22Rv1 (cell line): ENCODE measurements around the gene ALG1.
"Not testable (repeated sequence)": the region's sequence is repeated elsewhere in the genome, so short reads cannot be mapped to it uniquely, and the experiment has no call there.

ENCODE experiments used
- ZFX ChIP-seq: fragments of 450-650 bp; IDR thresholded peaks from 2 replicates; pipeline ENCODE4 v1.6.1; 2017; ENCODE audit warnings: antibody characterized with exemption, borderline replicate concordance
- TF ChIP-seq, protein P1 (sequence below): fragments of 450-650 bp; IDR thresholded peaks from 2 replicates; pipeline ENCODE4 v1.5.1; 2017; ENCODE audit warnings: mild to moderate bottlenecking

DNA sequence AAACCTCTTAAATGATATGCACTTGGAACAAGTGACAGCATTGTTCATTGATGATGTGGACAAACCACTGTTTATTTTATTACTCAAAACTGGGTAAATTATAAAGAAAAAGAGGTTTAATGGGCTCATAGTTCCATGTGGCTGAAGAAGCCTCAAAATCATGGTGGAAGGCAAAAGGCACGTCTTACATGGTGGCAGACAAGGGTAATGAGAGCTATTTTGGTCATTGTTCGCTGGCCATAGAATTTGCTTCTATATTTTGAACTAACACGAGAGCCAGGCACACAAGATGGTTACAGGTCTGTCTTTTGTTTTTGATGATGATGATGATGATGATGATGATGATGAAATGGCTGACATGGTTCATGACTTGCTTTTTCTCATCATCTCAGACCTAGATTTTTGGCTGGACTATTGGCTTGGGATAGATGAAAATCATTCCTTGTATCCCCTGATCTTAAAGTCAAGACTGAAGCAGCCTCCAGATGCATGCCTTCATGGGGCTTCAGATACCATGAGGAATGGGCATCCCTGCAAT lies 59.9 kb downstream of the ALG1 start:
- TF ChIP-seq, protein P1, sequence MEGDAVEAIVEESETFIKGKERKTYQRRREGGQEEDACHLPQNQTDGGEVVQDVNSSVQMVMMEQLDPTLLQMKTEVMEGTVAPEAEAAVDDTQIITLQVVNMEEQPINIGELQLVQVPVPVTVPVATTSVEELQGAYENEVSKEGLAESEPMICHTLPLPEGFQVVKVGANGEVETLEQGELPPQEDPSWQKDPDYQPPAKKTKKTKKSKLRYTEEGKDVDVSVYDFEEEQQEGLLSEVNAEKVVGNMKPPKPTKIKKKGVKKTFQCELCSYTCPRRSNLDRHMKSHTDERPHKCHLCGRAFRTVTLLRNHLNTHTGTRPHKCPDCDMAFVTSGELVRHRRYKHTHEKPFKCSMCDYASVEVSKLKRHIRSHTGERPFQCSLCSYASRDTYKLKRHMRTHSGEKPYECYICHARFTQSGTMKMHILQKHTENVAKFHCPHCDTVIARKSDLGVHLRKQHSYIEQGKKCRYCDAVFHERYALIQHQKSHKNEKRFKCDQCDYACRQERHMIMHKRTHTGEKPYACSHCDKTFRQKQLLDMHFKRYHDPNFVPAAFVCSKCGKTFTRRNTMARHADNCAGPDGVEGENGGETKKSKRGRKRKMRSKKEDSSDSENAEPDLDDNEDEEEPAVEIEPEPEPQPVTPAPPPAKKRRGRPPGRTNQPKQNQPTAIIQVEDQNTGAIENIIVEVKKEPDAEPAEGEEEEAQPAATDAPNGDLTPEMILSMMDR = not testable (repeated sequence)
- TF ChIP-seq ZFX = not testable (repeated sequence)
